B cell (primary cell): ENCODE measurements around the gene COX6B1.

ENCODE experiments used
- EZH2 ChIP-seq: IDR thresholded peaks from 2 replicates; pipeline ENCODE4 v1.6.1; 2012; ENCODE audit warnings: borderline replicate concordance, low read depth, mild to moderate bottlenecking, moderate library complexity, low read length; ENCODE audit not compliant: insufficient read depth, poor library complexity, severe bottlenecking
- TF ChIP-seq, protein P1 (sequence below): fragments of 200-600 bp; IDR thresholded peaks from one replicate; pipeline ENCODE4 v1.8.0; 2022; ENCODE audit warnings: antibody characterized with exemption, mild to moderate bottlenecking

DNA sequence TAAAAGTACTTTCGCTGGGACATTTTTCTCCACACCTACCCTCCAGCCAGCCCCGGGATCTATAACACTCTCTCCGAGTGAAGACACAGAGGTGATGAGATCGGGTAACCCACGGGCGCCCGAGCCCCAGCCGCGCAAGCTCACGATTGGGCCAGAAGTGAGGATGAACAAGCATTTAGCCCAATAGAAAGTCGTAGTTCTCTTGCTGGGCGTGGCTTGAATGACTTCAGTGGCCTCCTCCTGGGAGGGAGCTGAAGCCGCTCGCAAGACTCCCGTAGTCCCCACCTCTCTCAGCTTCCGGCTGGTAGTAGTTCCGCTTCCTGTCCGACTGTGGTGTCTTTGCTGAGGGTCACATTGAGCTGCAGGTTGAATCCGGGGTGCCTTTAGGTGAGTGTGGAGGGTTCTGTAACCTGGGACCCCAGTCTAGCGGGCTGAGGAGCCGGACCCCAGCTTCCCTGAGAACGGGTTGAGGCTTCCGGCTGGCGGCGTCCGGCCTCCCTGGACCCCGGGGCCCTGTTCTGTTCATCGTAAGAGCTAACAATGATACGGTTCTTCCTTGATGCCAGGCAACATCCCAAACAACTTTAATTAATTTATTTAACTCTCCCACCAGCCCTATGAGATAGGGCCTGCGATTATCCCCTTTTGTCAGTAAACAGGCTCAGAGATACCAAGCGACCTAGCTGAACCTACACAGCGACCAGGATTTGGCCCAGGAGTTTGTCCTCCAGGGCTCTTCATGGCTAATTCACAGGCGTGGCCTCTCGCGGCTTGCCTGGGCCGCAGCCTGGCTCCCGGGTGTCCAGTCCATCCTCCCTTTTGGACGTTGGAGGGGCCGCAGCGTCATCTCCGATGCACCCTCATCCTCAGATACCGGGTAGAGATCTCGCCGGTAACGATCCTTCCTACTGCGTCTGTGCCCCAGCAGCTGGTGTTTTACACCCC, at the start of gene COX6B1:
- no peak for TF ChIP-seq EZH2
- TF ChIP-seq, protein P1, sequence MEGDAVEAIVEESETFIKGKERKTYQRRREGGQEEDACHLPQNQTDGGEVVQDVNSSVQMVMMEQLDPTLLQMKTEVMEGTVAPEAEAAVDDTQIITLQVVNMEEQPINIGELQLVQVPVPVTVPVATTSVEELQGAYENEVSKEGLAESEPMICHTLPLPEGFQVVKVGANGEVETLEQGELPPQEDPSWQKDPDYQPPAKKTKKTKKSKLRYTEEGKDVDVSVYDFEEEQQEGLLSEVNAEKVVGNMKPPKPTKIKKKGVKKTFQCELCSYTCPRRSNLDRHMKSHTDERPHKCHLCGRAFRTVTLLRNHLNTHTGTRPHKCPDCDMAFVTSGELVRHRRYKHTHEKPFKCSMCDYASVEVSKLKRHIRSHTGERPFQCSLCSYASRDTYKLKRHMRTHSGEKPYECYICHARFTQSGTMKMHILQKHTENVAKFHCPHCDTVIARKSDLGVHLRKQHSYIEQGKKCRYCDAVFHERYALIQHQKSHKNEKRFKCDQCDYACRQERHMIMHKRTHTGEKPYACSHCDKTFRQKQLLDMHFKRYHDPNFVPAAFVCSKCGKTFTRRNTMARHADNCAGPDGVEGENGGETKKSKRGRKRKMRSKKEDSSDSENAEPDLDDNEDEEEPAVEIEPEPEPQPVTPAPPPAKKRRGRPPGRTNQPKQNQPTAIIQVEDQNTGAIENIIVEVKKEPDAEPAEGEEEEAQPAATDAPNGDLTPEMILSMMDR: no peak
